ENCODE measurements around the gene CARMIL1.

DNA sequence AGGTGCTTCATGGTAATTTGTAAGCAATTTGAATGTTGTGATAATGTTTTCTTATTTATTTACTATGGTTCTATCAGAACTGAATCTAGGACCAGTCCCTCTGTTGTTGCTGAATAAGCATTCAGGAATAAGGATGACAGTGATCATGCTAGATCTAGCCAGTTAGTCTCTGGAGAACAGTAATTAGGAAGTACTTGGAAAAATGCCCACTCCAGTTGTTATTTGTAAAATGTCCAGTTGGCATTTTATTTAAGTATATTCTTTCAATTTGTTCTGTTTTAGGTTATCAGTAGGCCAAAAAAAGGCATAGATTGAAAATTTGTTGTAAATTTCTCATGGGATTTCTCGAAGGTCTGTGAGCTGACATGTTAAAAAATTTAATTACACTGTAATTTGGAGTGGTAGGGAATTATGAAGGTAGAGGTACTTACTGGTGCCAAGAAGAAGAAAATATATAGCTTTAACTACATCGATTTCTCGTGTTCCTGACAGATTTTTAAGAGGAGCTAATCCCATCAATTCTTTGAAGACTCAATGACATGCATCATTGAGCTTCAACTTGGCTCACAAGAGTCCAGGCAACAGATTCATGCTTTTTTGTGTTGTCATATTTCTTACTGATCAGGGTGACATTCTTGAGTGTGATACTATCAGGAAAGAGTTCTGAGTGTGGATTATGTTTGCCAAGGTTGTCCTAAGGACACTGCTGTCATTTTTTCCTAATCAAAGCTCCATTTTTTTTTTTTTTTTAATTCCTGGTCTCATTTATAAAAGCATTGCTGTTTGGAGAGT, 177.3 kb downstream of the CARMIL1 start:
- no peak for TF ChIP-seq ELF1 (IDR thresholded peaks at IDR 0.05)
- no peak for TF ChIP-seq RFX5 (IDR thresholded peaks at IDR 0.05; ENCODE audit: low read length)
- no peak for TF ChIP-seq POLR2AphosphoS5 (IDR thresholded peaks at IDR 0.05; ENCODE audit: low read depth, low read length)
- TF ChIP-seq SMC3 (IDR thresholded peaks at IDR 0.05; ENCODE audit: low read depth, low read length) = no peak
- TF ChIP-seq CTCF (IDR thresholded peaks at IDR 0.05) = no peak
